Left ventricle myocardium superior (tissue), 1 donor: ENCODE measurements around the gene PHACTR1. TPM values are rescaled to one million over a fixed set of nuclear protein-coding genes. Genes with fewer than 3 reads are reported as not detected.
"Not testable (repeated sequence)": the region's sequence is repeated elsewhere in the genome, so short reads cannot be mapped to it uniquely, and the experiment has no call there.

ENCODE experiments used
- ATAC-seq: fragments of 200-7000 bp; cut with Tn5 transposase; one replicate; pipeline ENCODE4 v1.9.1; 2020; ENCODE audit warnings: mild to moderate bottlenecking, moderate library complexity
- DNase-seq: peaks from one replicate; pipeline ENCODE4 v3.0.0-alpha.2; 2020
- intact Hi-C: fragments of 100-400 bp; cut with micrococcal nuclease; formaldehyde crosslinking; loops from one replicate; pipeline ENCODE4 v1.11.0; 2022
- long read RNA-seq: library from polyadenylated mRNA; unstranded; transcript quantifications from one replicate; pipeline ENCODE4 v2.0.0, GENCODE V29; 2021
- total RNA-seq: library from RNA; stranded (reverse); fragmentation: NEBNext Ultra II Directional; extraction: Animal tissue kit (Norgen Biotek cat#: 25700); gene quantifications from one replicate; pipeline ENCODE4 v1.2.1, GENCODE V29; 2021
- donor health status: DM: no; HTN: yes; CAD: no; lungs with severe emphysema.

The PHACTR1 gene
- total RNA-seq, result 124 TPM
- long read RNA-seq, partial matches to known transcripts, result 34 of 68 reads
- long read RNA-seq, other reads (novel, unspliced or antisense), result 34 of 68 reads

DNA sequence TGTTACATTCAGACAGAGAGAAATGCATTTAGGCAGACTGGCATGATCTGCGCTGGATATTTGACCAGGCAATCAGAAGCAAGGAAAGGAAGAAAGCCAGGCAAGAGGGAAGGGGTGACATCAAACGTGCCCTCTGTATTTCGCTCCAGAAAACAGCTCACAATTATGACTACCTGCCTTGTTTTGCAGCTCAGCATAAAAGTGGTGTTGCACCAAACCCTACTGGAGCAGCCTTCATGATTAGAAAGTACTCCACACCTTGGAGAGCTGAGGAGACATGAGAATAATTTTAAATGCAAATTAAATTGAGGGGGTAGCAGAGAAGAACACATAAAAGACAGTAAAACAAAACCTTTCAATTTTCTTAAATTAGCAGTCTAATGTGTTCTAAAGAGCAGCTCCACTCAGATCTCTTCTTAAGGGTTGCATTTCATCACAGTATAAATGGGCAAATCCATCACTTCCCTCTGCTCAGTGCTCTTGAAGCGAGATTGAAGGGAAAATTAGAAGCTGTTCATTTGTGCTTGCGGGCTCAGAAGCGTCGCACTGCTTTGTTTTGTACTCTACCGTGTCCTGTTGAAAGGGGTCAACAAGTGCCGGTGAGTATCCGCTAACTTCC is at the start of gene PHACTR1:
Gene PHACTR1 (plus strand): TSS at position 470 of the 619 bp plus-strand sequence.
- intact Hi-C loops, result no loop called here
- DNase-seq (no peak), ATAC-seq (no peak)

DNA sequence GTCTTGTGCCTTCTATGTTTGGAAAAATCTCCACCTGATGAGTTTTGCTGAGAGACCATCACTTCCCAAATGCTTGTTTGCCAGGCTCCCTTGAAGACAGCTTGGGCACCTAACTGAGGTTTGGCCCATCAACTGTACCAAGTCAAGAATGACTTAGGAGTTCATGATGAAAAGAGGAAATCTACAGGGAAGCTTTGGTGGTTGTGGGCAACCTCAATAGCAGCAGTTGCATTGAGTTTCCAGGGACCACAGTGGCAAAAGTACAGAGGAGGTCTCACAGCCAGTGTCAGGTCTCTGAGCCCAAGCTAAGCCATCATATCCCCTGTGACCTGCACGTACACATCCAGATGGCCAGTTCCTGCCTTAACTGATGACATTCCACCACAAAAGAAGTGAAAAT is 49.7 kb upstream of the PHACTR1 start:
- no peak for DNase-seq
- ATAC-seq, result no peak
- intact Hi-C loops, result no loop called here

- DNase-seq, result no peak
- no peak for ATAC-seq
- intact Hi-C loops, result no loop called here
These were observed 40.6 kb upstream of the PHACTR1 start for GRCh38 chr6:12675931-12676330.

DNA sequence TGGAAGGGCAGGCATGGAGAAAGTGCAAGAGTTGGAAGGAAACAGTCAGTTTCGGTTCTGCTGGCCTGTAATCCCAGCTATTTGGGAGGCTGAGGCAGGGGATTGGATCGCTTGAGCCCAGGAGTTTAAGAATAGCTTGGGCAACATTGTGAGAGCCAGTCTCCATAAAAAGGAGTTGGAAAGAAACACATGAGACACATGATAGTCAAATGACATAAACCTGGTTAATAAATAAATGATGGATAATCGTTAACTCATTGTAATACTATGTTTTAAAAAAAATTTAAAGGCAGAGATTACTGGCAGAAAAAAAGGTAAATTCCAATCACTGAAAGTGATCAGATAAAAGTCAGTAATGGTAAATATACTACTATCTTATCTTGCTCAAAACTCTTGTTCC is 37.2 kb upstream of the PHACTR1 start:
- intact Hi-C loops, result no loop called here

GRCh38 chr6:12693122-12693521 is 23.4 kb upstream of the PHACTR1 start:
- intact Hi-C loops, result no loop called here
- ATAC-seq (no peak), DNase-seq (no peak)

More for the DNA sequence above, 37.2 kb upstream of the PHACTR1 start:
- DNase-seq (no peak), ATAC-seq (no peak)

DNA sequence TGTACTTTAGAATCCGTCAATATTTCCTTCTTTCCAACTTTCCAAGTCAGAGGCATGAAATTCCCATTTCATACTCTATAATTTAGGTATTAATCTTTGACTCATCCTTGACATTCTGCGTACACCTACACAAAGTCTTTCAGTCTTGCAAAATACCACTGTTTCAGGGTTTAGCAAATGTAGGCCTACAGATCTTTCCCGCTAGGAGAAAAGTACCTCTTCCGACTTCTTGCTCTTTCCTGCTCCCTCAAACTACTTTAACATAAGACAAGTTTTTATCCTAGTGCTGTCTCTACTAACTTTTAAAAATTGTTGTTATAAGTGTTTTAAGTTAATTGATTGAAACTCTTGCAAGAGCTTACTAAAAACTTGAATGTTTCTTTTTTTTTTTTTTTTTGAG is 18.3 kb upstream of the PHACTR1 start:
- ATAC-seq (no peak), DNase-seq (no peak)
- intact Hi-C loops, result no loop called here

GRCh38 chr6:12704946-12705345 is 11.6 kb upstream of the PHACTR1 start:
- DNase-seq (no peak), ATAC-seq (no peak)
- intact Hi-C loops, result no loop called here

DNA sequence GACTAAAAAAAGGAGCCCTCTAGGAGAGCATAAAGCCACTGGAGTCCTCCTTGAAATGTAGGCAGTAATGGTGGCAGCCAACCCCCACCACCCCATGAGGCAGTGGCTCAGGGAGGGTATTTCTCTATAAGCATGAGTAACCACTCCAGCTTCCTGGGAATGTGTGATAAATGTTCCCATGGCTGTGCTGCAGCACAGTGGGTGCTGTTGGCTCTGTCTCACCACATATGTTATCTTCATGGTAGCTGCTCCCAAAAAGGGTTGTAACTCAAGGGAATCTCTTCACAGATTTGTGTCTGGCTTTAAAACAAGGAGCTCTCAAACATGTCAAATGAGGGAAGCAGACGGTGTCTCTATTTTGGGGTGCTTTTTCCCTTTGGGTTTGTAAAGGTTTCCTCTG is 7.5 kb upstream of the PHACTR1 start:
- intact Hi-C loops, result no loop called here
- ATAC-seq (no peak), DNase-seq (no peak)

- intact Hi-C loops, result no loop called here
- ATAC-seq (no peak), DNase-seq (no peak)
These were observed 6.9 kb upstream of the PHACTR1 start for GRCh38 chr6:12709556-12710232.

- intact Hi-C loops, result no loop called here
- ATAC-seq (no peak), DNase-seq (no peak)
These were observed 5.6 kb upstream of the PHACTR1 start for GRCh38 chr6:12710921-12711320.

GRCh38 chr6:12714022-12714421 is 2.5 kb upstream of the PHACTR1 start:
- no peak for DNase-seq
- no peak for ATAC-seq
- intact Hi-C loops, result no loop called here

DNA sequence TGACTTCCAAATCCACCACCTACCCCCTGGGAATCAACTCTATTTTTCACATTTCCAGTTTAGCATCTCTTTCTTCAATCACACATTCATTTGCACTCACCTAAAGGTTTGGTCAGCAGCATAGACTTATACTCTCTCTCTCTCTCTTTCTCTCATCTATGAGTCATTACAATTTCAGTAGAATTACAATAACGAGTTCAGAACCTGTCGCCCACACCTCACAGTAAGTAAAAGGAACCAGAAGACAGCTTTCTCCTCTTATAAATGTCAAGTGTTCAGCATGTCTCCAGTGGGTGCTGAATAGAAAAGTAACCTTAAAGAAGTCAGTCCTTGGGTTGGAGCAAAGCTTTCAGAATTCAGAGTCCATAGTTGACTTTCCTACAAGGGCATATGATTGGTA is 1.1 kb upstream of the PHACTR1 start:
- intact Hi-C loops, result no loop called here
- DNase-seq (no peak), ATAC-seq (no peak)

DNA sequence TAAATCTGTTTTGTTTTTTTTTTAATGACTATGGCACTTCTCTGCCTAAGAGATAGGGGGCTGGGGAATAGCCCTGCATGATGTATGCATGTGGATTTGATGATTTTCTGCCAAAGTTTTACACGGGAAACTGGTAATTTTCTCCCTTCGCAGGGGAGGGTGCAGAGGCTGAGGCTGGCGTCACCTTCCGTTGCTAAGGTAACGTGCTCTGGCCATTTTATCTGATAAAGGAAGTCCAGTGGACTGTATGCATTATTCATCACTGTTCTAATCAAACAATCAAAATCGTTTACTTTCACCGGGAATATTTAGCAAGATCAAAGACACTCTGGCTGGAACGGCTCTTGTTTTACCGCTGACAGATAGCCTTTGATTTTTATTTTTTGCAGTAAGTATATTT is 789 bp downstream of the PHACTR1 start:
- DNase-seq (no peak), ATAC-seq (no peak)
- intact Hi-C loops, result no loop called here

DNA sequence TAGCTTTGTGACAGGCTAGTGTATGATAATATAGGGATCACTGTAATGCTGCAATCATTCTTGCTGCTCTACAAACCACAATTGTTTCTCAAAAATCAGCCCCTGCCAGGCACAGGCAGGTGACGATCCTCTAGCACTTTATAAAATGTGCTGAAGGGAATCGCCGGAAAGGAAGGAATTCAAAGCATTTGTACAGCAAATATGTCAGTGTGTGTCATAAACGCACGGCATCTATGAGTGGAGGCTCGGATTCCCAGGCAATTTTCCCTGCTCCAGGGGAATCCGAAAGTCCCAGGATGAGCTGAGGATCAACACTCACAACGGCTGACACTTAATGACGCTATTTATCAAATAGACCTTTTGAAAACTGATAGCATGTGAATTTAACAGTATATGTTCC is 1.4 kb downstream of the PHACTR1 start:
- DNase-seq (no peak), ATAC-seq (no peak)
- intact Hi-C loops, result no loop called here

DNA sequence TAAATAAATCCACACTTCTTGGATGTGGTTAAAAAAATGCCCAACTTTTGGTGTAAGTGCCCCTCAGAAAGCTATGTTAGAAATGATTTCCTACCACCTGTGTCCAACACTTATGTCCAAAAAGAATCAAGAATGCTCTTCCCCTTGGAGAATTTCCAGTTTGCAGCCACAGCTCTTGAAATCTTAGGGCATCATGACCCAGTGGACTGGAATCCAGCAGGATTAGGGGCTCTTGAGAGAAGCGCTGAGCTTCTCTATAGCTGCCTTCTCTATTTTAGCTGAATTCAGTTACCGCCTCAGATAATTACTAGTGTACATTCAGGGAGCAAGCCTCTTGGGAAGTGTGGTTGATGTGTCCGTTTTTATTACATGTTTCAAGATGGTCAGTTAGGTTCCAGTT is 2.5 kb downstream of the PHACTR1 start:
- intact Hi-C loops, result no loop called here
- ATAC-seq (no peak), DNase-seq (no peak)

- DNase-seq (no peak), ATAC-seq (no peak)
- intact Hi-C loops, result no loop called here
These were observed 3.7 kb downstream of the PHACTR1 start for GRCh38 chr6:12720310-12720709.

GRCh38 chr6:12725263-12725662 is 8.7 kb downstream of the PHACTR1 start:
- intact Hi-C loops, result no loop called here
- DNase-seq, result no peak
- ATAC-seq, result no peak

- intact Hi-C loops, result no loop called here
- DNase-seq (no peak), ATAC-seq (no peak)
These were observed 12.9 kb downstream of the PHACTR1 start for GRCh38 chr6:12729467-12729866.

- DNase-seq, intact Hi-C loops, ATAC-seq: not testable (repeated sequence)
These were observed 14.2 kb downstream of the PHACTR1 start for GRCh38 chr6:12730809-12731208.

DNA sequence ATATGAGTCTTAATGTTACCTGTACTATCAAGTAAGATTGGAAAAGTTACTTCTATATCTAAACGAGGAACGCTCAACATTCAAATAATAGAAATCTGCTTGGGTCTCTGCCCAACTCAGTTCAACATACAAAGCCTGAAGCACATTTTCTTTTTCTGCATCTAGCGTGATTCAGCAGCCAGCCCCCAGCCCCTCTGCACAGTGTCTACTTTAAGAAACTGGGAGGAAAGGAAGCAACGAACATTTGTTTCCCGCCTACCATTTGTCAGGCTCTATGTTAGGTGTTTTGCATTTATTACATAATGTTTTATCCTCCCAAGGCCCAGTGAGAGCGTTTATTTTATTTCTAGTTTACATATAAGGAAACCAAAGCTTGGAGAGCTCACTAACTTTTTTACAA is 17.3 kb downstream of the PHACTR1 start:
- intact Hi-C loops, result no loop called here
- no peak for ATAC-seq
- no peak for DNase-seq

GRCh38 chr6:12735786-12736185 is 19.2 kb downstream of the PHACTR1 start:
- ATAC-seq, result no peak
- intact Hi-C loops, result no loop called here

More at GRCh38 chr6:12735786-12736185, 19.2 kb downstream of the PHACTR1 start:
- no peak for DNase-seq
